Measurements from ENCODE around the gene FAM9C. TPM values are rescaled to one million over a fixed set of nuclear protein-coding genes. Genes with fewer than 3 reads are reported as not detected.

The FAM9C gene
- total RNA-seq, 1 donor from 2014 or later, result not detected

DNA sequence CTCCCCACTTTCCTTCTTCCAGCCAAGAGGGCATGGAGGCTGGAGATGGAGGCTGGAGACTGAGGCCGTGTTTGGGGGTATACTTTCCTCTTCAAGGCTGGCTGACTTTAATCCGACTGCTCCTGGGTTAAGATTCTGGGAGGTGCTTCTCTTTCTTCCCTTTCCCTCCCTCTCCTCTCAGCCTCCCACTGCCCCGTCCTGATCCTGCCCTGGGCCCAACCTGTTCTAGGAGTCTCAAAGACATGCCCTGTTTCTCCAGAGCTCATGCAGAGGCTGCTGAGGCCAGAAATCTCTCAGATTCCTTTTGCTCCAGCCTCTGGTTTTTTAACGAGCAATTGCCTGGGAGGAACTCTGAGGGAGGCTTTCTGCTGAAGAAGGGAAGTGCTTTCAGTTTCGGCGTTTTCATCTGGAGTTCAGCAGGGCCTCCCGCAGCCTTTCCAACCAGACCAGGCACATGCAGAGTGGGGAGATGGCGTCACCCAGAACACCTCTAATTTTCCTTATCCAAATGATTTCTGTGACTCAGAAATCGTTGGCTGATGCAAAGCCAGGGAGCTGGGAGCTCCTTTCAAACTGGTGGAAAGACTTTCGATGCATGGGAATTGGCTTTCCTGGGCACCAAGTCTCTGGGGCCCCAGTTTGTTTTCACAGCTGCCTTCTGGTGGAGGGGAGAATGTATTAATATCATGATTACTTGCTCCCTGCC is 34.5 kb upstream of the FAM9C start:
- no peak for TF ChIP-seq CTCF (IDR thresholded peaks at IDR 0.05)
- no peaks in the 10 kb centered on the region for H3K9me3 ChIP-seq
- H3K36me3 ChIP-seq, result no peaks in the 10 kb centered on the region
- ATAC-seq, result peak; percentile 56 to 75
- peak overlapping the region; percentile 21 for H3K4me3 ChIP-seq
- H3K4me1 ChIP-seq, result peaks cover 44% of the 10 kb centered on the region
- intact Hi-C loops (cut with DNase I), result no loop called here
- peak overlapping the region; percentile 83 for H3K27ac ChIP-seq
- H3K27me3 ChIP-seq (ENCODE audit: low read depth), result no peaks in the 10 kb centered on the region
- no peak for DNase-seq

- H3K9me3 ChIP-seq, result no peaks in the 10 kb centered on the region
- peaks cover 37% of the 10 kb centered on the region for H3K4me1 ChIP-seq
- H3K27me3 ChIP-seq (ENCODE audit: low read depth), result no peaks in the 10 kb centered on the region
- H3K4me3 ChIP-seq, result no peak overlapping the region
- DNase-seq, result no peak
- intact Hi-C loops (cut with DNase I), result no loop called here
- no peaks in the 10 kb centered on the region for H3K36me3 ChIP-seq
- ATAC-seq, result peak; percentile 42 to 68
- TF ChIP-seq CTCF (IDR thresholded peaks at IDR 0.05), result no peak
- H3K27ac ChIP-seq, result no peak overlapping the region
These were observed 32.7 kb upstream of the FAM9C start for GRCh38 chrX:13077168-13077567.

GRCh38 chrX:13076176-13076961 is 31.9 kb upstream of the FAM9C start:
- TF ChIP-seq CTCF (IDR thresholded peaks at IDR 0.05), result no peak
- intact Hi-C loops (cut with DNase I), result no loop called here
- H3K4me1 ChIP-seq, result peaks cover 29% of the 10 kb centered on the region

DNA sequence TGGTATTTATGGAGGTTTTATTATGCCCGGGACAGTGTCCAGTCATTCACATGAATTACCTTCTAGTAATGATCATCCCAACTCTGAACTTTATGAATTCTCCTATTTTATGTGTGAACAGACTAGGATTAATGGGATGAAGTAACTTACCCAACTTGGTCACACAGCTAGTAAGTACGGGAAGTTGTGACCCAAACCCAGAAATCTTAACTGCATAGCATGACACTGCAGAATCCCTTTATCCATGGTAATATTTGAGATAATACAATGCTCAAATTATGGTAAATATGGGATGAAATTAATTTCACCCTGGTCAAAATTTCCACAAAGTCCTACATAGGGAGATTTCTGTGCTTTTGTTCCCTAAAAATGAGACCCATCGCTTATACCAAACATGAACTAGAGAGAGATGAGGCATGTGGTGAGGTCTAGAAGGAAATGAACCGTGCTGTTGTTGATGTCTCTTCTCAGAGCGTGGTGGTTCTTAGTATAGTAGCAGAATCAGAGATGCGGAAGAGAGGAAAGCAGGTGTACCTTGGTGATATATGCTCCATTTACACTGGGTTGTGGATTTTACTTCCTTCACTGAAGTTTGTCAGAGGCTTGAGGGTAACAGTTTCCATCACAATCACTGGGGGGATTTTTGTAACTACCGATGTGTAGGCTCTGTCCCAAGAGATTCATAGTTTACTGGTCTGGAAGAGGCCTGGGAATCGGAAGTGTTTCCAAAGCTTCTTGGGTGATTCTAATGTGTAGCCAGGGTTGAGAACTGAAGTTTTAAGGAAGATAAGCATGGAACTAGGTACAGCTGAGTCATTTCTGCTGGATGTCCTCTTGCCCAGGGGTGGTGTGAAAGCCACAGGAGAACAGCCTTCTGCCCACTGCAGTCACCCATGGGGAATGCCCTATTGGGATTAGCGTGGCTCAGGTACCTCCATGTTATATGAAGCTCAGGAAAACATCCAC is 30.2 kb upstream of the FAM9C start:
- H3K27ac ChIP-seq, result no peak overlapping the region
- no peaks in the 10 kb centered on the region for H3K9me3 ChIP-seq
- no peaks in the 10 kb centered on the region for H3K27me3 ChIP-seq (ENCODE audit: low read depth)
- intact Hi-C loops (cut with DNase I), result no loop called here
- TF ChIP-seq CTCF (IDR thresholded peaks at IDR 0.05), result no peak
- no peaks in the 10 kb centered on the region for H3K36me3 ChIP-seq
- peaks cover 13% of the 10 kb centered on the region for H3K4me1 ChIP-seq
- DNase-seq (no peak), ATAC-seq (no peak)
- no peak overlapping the region for H3K4me3 ChIP-seq

More at GRCh38 chrX:13076176-13076961, 31.9 kb upstream of the FAM9C start:
- H3K9me3 ChIP-seq, result no peaks in the 10 kb centered on the region
- no peaks in the 10 kb centered on the region for H3K36me3 ChIP-seq
- H3K27me3 ChIP-seq (ENCODE audit: low read depth), result no peaks in the 10 kb centered on the region
- H3K27ac ChIP-seq, result no peak overlapping the region
- ATAC-seq (no peak), DNase-seq (no peak)
- no peak overlapping the region for H3K4me3 ChIP-seq

DNA sequence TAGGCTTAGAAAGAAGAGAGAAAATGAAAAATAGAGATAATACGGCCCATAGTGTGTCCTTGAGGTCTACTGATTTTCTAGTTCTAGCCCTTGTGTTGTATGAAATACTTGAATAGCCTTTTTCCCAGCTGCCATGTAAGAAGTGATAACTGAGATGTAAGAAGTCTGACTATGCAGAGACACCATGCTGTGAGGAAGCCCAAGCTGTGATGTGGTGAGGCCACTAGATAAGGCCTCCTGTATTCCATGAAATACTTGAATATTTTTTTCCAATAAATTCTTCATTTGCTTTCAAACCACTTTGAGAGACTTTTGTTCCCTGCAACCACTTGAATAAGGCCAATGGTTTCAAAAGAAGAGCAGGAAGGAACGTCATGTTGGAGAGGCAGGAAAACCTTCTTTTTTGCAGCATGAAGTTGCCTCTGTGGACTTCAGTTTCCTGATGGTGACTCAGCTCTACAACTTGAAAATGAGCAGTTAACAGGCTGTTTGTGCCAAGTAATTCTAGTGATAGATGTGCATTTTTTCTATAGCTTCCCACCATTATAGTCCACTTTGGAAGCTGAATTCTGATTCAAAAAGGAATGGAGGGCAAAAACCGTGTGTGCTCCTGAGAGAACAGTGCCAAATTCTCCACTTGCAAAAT is 25.5 kb upstream of the FAM9C start:
- no peaks in the 10 kb centered on the region for H3K4me1 ChIP-seq
- no peak overlapping the region for H3K4me3 ChIP-seq
- no peak for TF ChIP-seq CTCF (IDR thresholded peaks at IDR 0.05)
- ATAC-seq (no peak), DNase-seq (no peak)
- no peaks in the 10 kb centered on the region for H3K9me3 ChIP-seq
- no peaks in the 10 kb centered on the region for H3K27me3 ChIP-seq (ENCODE audit: low read depth)
- intact Hi-C loops (cut with DNase I), result no loop called here
- H3K27ac ChIP-seq, result no peak overlapping the region
- no peaks in the 10 kb centered on the region for H3K36me3 ChIP-seq

Data from lower lobe of right lung (tissue), 2 donors.